Measurements from ENCODE around the gene INPP5F.

The INPP5F gene

GRCh38 chr10:119775529-119775928 is 49.7 kb downstream of the INPP5F start:
- Histone ChIP-seq H3K4me1 (no peaks in the 10 kb centered on the region), H3K4me3 (ENCODE audit: low read depth, low read length) (no peak overlapping the region), H3K36me3 (no peaks in the 10 kb centered on the region), H3K9me3 (no peaks in the 10 kb centered on the region), H3K27me3 (no peaks in the 10 kb centered on the region)
- no peak for DNase-seq
- no peak for TF ChIP-seq CTCF (IDR thresholded peaks at IDR 0.05; ENCODE audit: low read depth, low read length)

- Histone ChIP-seq H3K4me1 (no peaks in the 10 kb centered on the region), H3K36me3 (no peaks in the 10 kb centered on the region), H3K9me3 (no peaks in the 10 kb centered on the region), H3K4me3 (ENCODE audit: low read depth, low read length) (no peak overlapping the region), H3K27me3 (no peaks in the 10 kb centered on the region)
- no peak for DNase-seq
- TF ChIP-seq CTCF (IDR thresholded peaks at IDR 0.05; ENCODE audit: low read depth, low read length) = no peak
These were observed 50.7 kb downstream of the INPP5F start for GRCh38 chr10:119776536-119776935.

GRCh38 chr10:119777686-119778085 is 51.8 kb downstream of the INPP5F start:
- no peak for TF ChIP-seq CTCF (IDR thresholded peaks at IDR 0.05; ENCODE audit: low read depth, low read length)
- H3K4me3 ChIP-seq (ENCODE audit: low read depth, low read length) = no peak overlapping the region
- no peaks in the 10 kb centered on the region for H3K27me3 ChIP-seq
- DNase-seq = no peak
- no peaks in the 10 kb centered on the region for H3K4me1 ChIP-seq
- H3K36me3 ChIP-seq = no peaks in the 10 kb centered on the region
- no peaks in the 10 kb centered on the region for H3K9me3 ChIP-seq

GRCh38 chr10:119778776-119779445 is 53.1 kb downstream of the INPP5F start:
- Histone ChIP-seq H3K9me3 (no peaks in the 10 kb centered on the region), H3K36me3 (no peaks in the 10 kb centered on the region), H3K4me1 (no peaks in the 10 kb centered on the region), H3K27me3 (no peaks in the 10 kb centered on the region), H3K4me3 (ENCODE audit: low read depth, low read length) (no peak overlapping the region)
- no peak for TF ChIP-seq CTCF (IDR thresholded peaks at IDR 0.05; ENCODE audit: low read depth, low read length)
- no peak for DNase-seq

DNA sequence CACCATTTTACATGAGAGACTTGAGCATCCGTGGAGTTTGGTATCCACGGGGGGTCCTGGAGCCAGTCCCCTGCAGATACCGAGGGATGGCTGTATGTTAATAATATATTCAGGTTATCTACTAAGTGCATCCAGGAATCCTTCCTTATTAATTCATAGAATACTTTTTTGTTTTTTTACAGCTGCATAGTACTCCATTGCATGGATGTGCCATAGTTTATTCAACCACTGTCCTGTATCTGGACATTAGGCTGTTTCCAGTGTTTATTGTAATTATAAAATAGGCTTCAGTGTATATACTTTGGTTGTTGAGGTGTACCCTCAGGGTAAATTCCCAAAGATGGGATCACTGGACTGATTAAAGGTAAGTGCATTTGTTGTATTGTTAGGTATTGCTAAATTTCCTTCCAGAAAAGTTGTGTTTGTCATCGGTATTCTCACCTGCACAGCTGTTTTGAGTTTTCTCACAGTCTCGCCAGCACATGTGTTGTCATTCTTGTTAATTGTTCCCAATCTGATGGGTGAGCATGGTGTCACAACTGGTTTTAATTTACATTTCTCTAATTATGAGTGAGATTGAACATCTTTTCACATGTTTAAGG is 55.1 kb downstream of the INPP5F start:
- 0 out of 2 replicates have a peak, but pooled peaks cover 2% of the 10 kb centered on the region for H3K4me1 ChIP-seq
- TF ChIP-seq CTCF (IDR thresholded peaks at IDR 0.05; ENCODE audit: low read depth, low read length) = no peak
- H3K27me3 ChIP-seq = no peaks in the 10 kb centered on the region
- no peaks in the 10 kb centered on the region for H3K9me3 ChIP-seq
- no peaks in the 10 kb centered on the region for H3K36me3 ChIP-seq
- no peak overlapping the region for H3K4me3 ChIP-seq (ENCODE audit: low read depth, low read length)
- DNase-seq = no peak

- Histone ChIP-seq H3K36me3 (no peaks in the 10 kb centered on the region), H3K4me3 (ENCODE audit: low read depth, low read length) (no peak overlapping the region), H3K4me1 (0 out of 2 replicates have a peak, but pooled peaks cover 2% of the 10 kb centered on the region), H3K9me3 (no peaks in the 10 kb centered on the region), H3K27me3 (no peaks in the 10 kb centered on the region)
- TF ChIP-seq CTCF (IDR thresholded peaks at IDR 0.05; ENCODE audit: low read depth, low read length) = no peak
- no peak for DNase-seq
These were observed 55.6 kb downstream of the INPP5F start for GRCh38 chr10:119781498-119781897.

Measured in BE2C (cell line).